ENCODE results near the gene FLVCR2.

DNA sequence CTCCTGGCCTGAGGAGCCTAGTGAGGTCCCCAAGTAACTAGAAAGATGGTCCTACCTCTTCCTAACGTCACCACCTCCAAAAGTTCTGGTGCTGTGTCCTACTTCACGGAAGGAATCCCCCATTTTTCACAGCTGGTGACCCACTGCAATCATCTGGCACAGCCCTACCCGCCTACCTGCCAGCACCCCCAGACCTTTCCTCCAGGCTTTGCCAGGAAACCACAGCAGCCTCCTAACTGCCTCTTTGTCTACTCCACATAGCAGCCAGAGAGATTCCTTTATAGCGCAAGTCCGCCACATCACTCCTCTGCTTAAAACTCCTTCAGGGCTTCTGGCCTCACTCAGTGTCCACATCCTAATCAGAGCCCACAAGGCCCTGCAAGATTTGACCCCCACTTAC lies 13.4 kb upstream of the FLVCR2 start:
- TF ChIP-seq, protein P1, sequence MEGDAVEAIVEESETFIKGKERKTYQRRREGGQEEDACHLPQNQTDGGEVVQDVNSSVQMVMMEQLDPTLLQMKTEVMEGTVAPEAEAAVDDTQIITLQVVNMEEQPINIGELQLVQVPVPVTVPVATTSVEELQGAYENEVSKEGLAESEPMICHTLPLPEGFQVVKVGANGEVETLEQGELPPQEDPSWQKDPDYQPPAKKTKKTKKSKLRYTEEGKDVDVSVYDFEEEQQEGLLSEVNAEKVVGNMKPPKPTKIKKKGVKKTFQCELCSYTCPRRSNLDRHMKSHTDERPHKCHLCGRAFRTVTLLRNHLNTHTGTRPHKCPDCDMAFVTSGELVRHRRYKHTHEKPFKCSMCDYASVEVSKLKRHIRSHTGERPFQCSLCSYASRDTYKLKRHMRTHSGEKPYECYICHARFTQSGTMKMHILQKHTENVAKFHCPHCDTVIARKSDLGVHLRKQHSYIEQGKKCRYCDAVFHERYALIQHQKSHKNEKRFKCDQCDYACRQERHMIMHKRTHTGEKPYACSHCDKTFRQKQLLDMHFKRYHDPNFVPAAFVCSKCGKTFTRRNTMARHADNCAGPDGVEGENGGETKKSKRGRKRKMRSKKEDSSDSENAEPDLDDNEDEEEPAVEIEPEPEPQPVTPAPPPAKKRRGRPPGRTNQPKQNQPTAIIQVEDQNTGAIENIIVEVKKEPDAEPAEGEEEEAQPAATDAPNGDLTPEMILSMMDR (IDR thresholded peaks at IDR 0.05; ENCODE audit: low read length): no peak
- no peak for TF ChIP-seq EZH2 (optimal IDR thresholded peaks at IDR 0.05; ENCODE audit: low read depth, low read length)

Measured in MM.1S (cell line).